RWPE2 (cell line): ENCODE results near the gene PRR18.

Experiments
- ATAC-seq: fragments of 200-7000 bp; cut with Tn5 transposase; 3 replicates; pipeline ENCODE4 v1.9.1; 2021; ENCODE audit warnings: low read depth
- DNase-seq: peaks from one replicate; pipeline ENCODE4 v3.0.0-alpha.2; 2020; ENCODE audit warnings: low spot score
- H3K27ac ChIP-seq: fragments of 450-650 bp; 2 replicates; pipeline ENCODE4 v1.5.1; 2017; ENCODE audit warnings: mild to moderate bottlenecking; ENCODE audit not compliant: poor library complexity, severe bottlenecking
- H3K27me3 ChIP-seq: fragments of 250-450 bp; sonication (Bioruptor Pico); 2 replicates; pipeline ENCODE4 v1.5.1; 2021; ENCODE audit warnings: mild to moderate bottlenecking, moderate library complexity; ENCODE audit not compliant: insufficient read depth, poor library complexity, severe bottlenecking
- H3K36me3 ChIP-seq: fragments of 250-450 bp; sonication (Bioruptor Pico); 2 replicates; pipeline ENCODE4 v1.5.1; 2020; ENCODE audit warnings: low read depth, mild to moderate bottlenecking, moderate library complexity
- H3K4me1 ChIP-seq: fragments of 250-450 bp; sonication (Bioruptor Pico); 2 replicates; pipeline ENCODE4 v1.5.1; 2021; ENCODE audit warnings: mild to moderate bottlenecking, moderate library complexity; ENCODE audit not compliant: insufficient read depth, poor library complexity, severe bottlenecking
- H3K4me3 ChIP-seq: fragments of 250-450 bp; sonication (Bioruptor Pico); 2 replicates; pipeline ENCODE4 v1.5.1; 2021; ENCODE audit warnings: mild to moderate bottlenecking, moderate library complexity; ENCODE audit not compliant: severe bottlenecking
- H3K9me3 ChIP-seq: fragments of 250-450 bp; sonication (Bioruptor Pico); 2 replicates; pipeline ENCODE4 v1.5.1; 2021; ENCODE audit warnings: mild to moderate bottlenecking, moderate library complexity; ENCODE audit not compliant: severe bottlenecking
- CTCF ChIP-seq: fragments of 450-650 bp; IDR thresholded peaks from one replicate; pipeline ENCODE4 v1.5.1; 2017; ENCODE audit warnings: mild to moderate bottlenecking, moderate library complexity; ENCODE audit not compliant: poor library complexity, severe bottlenecking

Gene PRR18

GRCh38 chr6:166305562-166306117, 2.6 kb downstream of the PRR18 start:
- no peaks in the 10 kb centered on the region for H3K9me3 ChIP-seq
- no peak overlapping the region for H3K4me3 ChIP-seq
- ATAC-seq (no peak), DNase-seq (no peak)
- no peaks in the 10 kb centered on the region for H3K36me3 ChIP-seq
- peaks cover 8% of the 10 kb centered on the region for H3K4me1 ChIP-seq
- TF ChIP-seq CTCF, result no peak
- peaks cover 34% of the 10 kb centered on the region for H3K27me3 ChIP-seq
- no peak overlapping the region for H3K27ac ChIP-seq

- H3K9me3 ChIP-seq, result no peaks in the 10 kb centered on the region
- DNase-seq (no peak), ATAC-seq (no peak)
- H3K27me3 ChIP-seq, result peaks cover 28% of the 10 kb centered on the region
- no peak overlapping the region for H3K27ac ChIP-seq
- peaks cover 8% of the 10 kb centered on the region for H3K4me1 ChIP-seq
- no peaks in the 10 kb centered on the region for H3K36me3 ChIP-seq
- H3K4me3 ChIP-seq, result no peak overlapping the region
- no peak for TF ChIP-seq CTCF
Observed at GRCh38 chr6:166304106-166304505, 4.1 kb downstream of the PRR18 start.

GRCh38 chr6:166301611-166302529, 6.3 kb downstream of the PRR18 start:
- no peak overlapping the region for H3K27ac ChIP-seq
- no peaks in the 10 kb centered on the region for H3K9me3 ChIP-seq
- ATAC-seq (peak; percentile 93), DNase-seq (no peak)
- H3K27me3 ChIP-seq, result peaks cover 13% of the 10 kb centered on the region
- H3K36me3 ChIP-seq, result no peaks in the 10 kb centered on the region
- H3K4me3 ChIP-seq, result no peak overlapping the region
- no peak for TF ChIP-seq CTCF
- peaks cover 8% of the 10 kb centered on the region for H3K4me1 ChIP-seq

GRCh38 chr6:166300357-166300987, 7.7 kb downstream of the PRR18 start:
- DNase-seq, result no peak
- TF ChIP-seq CTCF, result no peak
- Histone ChIP-seq H3K27ac (no peak overlapping the region), H3K36me3 (no peaks in the 10 kb centered on the region), H3K4me1 (peaks cover 8% of the 10 kb centered on the region), H3K9me3 (no peaks in the 10 kb centered on the region), H3K4me3 (no peak overlapping the region), H3K27me3 (no peaks in the 10 kb centered on the region)
- no peak for ATAC-seq

GRCh38 chr6:166297606-166298005, 10.6 kb downstream of the PRR18 start:
- Histone ChIP-seq H3K27ac (no peak overlapping the region), H3K27me3 (no peaks in the 10 kb centered on the region), H3K4me3 (no peak overlapping the region), H3K9me3 (no peaks in the 10 kb centered on the region), H3K36me3 (no peaks in the 10 kb centered on the region), H3K4me1 (peaks cover 8% of the 10 kb centered on the region)
- ATAC-seq (no peak), DNase-seq (no peak)
- no peak for TF ChIP-seq CTCF
